ENCODE results near the gene OR13C5.

The OR13C5 gene

DNA sequence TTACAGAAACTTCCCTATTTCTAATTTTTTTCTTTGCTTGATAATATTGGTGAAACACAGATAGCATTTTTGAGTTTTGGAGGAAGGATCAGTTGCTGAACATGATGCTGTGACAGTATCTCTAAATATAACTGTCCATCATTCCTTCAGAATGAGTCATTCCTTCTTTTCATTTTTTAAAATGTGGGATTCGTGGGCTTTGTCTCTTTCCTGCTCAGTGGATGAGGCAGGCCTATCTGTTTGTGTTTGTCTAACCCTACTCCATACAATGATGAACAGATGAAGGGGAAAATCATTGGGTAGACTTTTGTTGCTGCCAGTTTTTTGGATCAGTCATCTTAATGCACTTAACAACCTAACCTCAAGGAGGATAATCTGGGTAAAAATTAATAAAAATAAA, 46.0 kb downstream of the OR13C5 start:
- no peak for DNase-seq (ENCODE audit: low read depth)

All from T follicular helper cell (primary cell).